Activated CD8-positive, alpha-beta memory T cell treated with anti-CD3 and anti-CD28 coated beads for 4 hours (primary cell): ENCODE data around the gene PCTP.

Source experiments
- DNase-seq, 2 donors: peaks; one replicate each; pipeline ENCODE4 v3.0.0-alpha.2; 2020; ENCODE audit warnings: low read depth in 2 of 2

Gene PCTP

GRCh38 chr17:55750750-55751657, at the start of gene PCTP:
PCTP (plus strand) TSS chr17:55751051; CDS start chr17:55751104, 53 bp downstream.
- peak; percentile 40 to 67 for DNase-seq

GRCh38 chr17:55702150-55702549, 48.7 kb upstream of the PCTP start:
- no peak for DNase-seq

GRCh38 chr17:55704401-55704800, 46.5 kb upstream of the PCTP start:
- DNase-seq, result no peak

GRCh38 chr17:55705847-55706246, 45.0 kb upstream of the PCTP start:
- no peak for DNase-seq

- DNase-seq, result no peak
Measured at GRCh38 chr17:55706808-55707773, 43.8 kb upstream of the PCTP start.

GRCh38 chr17:55708175-55708974, 42.5 kb upstream of the PCTP start:
- no peak for DNase-seq

GRCh38 chr17:55709440-55709839, 41.4 kb upstream of the PCTP start:
- DNase-seq, result no peak

- DNase-seq, result no peak
Measured at GRCh38 chr17:55709984-55710383, 40.9 kb upstream of the PCTP start.

- DNase-seq, result no peak
Measured at GRCh38 chr17:55710410-55710809, 40.4 kb upstream of the PCTP start.

- DNase-seq, result no peak
Measured at GRCh38 chr17:55710829-55711496, 39.9 kb upstream of the PCTP start.

- DNase-seq, result no peak
Measured at GRCh38 chr17:55717432-55717831, 33.4 kb upstream of the PCTP start.

GRCh38 chr17:55717898-55718735, 32.7 kb upstream of the PCTP start:
- DNase-seq, result peak; percentile 7 to 25

- DNase-seq, result no peak
Measured at GRCh38 chr17:55720919-55721836, 29.7 kb upstream of the PCTP start.

- DNase-seq, result no peak
Measured at GRCh38 chr17:55722016-55722736, 28.7 kb upstream of the PCTP start.

GRCh38 chr17:55722742-55723487, 27.9 kb upstream of the PCTP start, which contains the start of gene TMEM100:
TMEM100 (minus strand) TSS chr17:55722864; CDS start chr17:55721070, 1,794 bp downstream.
- DNase-seq, result no peak

GRCh38 chr17:55723488-55723848, 27.4 kb upstream of the PCTP start:
- no peak for DNase-seq

- DNase-seq, result no peak
Measured at GRCh38 chr17:55726440-55726839, 24.4 kb upstream of the PCTP start.

GRCh38 chr17:55727275-55727674, 23.6 kb upstream of the PCTP start:
- no peak for DNase-seq
